T follicular helper cell (primary cell): ENCODE data around the gene NEXMIF.
"Not testable (repeated sequence)": the region's sequence is repeated elsewhere in the genome, so short reads cannot be mapped to it uniquely, and the experiment has no call there.

Experiments used
- DNase-seq: peaks from one replicate; pipeline ENCODE4 v3.0.0-alpha.2; 2020; ENCODE audit warnings: low read depth

Gene NEXMIF

GRCh38 chrX:74797338-74797887 is 127.8 kb downstream of the NEXMIF start:
- DNase-seq, result no peak

DNA sequence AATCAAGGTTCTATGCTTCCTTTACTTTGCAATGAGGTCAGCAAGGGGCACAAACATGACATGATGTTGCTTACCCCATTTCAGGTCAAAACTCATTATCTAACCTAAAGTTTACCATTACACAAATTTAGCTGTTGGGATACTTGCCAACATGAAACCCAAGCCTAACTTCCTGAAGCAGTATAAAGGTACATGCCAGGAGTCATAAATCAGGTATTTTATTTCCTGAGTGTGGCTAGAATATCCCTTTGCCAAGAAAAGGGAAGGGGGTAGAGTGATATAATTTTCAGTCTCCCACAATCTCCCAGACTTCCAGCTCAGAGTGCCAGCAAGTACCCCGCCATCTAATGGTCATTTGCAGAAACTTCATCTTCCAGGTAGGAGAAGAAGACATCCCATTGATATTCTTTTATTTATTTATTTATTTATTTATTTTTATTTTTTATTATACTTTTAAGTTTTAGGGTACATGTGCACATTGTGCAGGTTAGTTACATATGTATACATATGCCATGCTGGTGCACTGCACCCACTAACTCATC is 136.6 kb downstream of the NEXMIF start:
- DNase-seq, result no peak

GRCh38 chrX:74784629-74785028 is 140.6 kb downstream of the NEXMIF start:
- DNase-seq, result no peak

DNA sequence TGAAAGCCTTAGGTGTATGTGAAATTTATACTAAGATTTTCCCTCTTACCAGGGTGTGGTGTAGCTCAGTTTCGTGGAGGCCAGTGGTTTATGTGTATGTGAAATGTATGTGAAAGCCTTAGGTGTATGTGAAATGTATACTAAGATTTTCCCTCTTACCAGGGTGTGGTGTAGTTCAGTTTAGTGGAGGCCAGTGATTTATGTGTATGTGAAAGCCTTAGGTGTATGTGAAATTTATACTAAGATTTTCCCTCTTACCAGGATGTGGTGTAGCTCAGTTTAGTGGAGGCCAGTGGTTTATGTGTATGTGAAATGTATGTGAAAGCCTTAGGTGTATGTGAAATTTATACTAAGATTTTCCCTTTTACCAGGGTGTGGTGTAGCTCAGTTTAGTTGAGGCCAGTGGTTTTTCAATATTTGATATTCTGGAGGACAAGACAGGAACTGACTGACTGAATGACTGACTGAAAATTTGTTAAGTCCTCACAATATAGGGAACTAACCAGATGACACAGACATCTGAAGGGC is 143.7 kb downstream of the NEXMIF start:
- no peak for DNase-seq

DNA sequence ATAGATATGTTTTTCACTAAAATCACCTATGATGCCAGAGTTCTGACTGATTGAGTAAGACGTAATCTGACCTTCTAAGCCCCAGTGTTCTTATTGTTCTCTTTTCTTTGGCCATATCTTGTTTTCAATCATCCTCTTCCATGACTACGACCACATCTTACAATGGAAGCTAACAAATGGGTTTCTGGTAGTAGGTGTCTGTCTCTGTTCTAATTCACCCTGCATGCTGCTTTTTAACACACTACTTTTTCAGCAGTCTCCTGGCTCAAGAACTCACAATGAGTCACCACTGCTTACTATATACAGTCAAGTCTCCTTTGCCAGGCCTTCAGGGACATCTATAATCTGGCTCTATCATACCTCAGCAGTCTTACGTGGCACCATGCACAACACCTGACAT is 146.1 kb downstream of the NEXMIF start:
- DNase-seq, result no peak

- DNase-seq, result no peak
Measured at GRCh38 chrX:74774988-74775387, 150.3 kb downstream of the NEXMIF start.

- DNase-seq, result no peak
Measured at GRCh38 chrX:74736450-74736849, 188.8 kb downstream of the NEXMIF start.

DNA sequence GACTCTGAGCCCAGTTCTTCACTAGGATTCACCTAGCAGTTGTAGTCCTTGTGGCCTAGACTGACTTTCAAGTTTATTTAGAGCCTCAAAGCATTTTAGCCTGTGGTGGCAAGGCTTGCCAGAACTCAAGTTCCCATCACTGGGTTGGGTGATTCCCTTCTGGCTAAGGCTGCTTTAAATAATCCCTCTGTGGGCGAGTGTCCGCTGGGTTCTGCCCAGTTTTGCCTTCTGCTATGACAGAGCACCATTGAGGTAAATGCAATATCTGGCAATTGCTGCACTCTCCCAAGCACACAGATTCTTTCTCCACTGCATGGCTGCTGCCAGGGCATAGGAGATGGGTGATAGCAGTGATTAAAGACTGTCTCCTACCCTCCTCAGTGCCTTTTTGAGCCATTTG is 220.0 kb downstream of the NEXMIF start:
- DNase-seq, result no peak

GRCh38 chrX:74701343-74701742 is 223.9 kb downstream of the NEXMIF start:
- DNase-seq, result not testable (repeated sequence)

DNA sequence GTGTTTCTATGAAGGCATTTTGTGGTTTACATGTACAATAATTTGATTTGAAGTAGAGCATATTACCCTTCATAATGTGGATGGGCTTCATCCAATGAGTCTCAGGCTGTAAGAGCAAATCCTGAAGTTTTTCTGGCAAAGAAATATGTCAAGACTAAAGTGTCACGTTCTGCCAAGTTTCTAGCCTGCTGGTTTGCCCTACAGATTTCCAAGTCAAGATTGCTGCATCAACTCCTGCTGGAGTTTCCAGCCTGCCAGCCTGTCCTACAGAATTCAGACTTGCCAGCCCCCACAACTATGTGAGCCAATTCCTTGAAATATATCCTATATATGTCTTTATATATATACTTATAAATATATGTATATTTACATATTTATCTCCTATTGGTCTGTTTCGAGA is 240.8 kb downstream of the NEXMIF start:
- no peak for DNase-seq
